Neuronal stem cell (in vitro differentiated cells): ENCODE results near the gene GPC5.

Source experiments
- DNase-seq: peaks from one replicate; pipeline ENCODE4 v3.0.0-alpha.2; 2013; ENCODE audit warnings: low spot score
- H2AFZ ChIP-seq: one replicate; pipeline ENCODE4 v1.6.1; 2013; ENCODE audit warnings: mild to moderate bottlenecking, low read length, inconsistent platforms
- H2AK5ac ChIP-seq: 2 replicates; pipeline ENCODE4 v1.6.1; 2013; ENCODE audit warnings: low read depth, mild to moderate bottlenecking, inconsistent platforms, low read length, moderate library complexity, mixed read lengths
- H2BK120ac ChIP-seq: 2 replicates; pipeline ENCODE4 v1.6.1; 2013; ENCODE audit warnings: low read depth, mild to moderate bottlenecking, inconsistent platforms, low read length, moderate library complexity, mixed read lengths
- H2BK12ac ChIP-seq: one replicate; pipeline ENCODE4 v1.6.1; 2013; ENCODE audit warnings: low read length, inconsistent platforms
- H2BK15ac ChIP-seq: 2 replicates; pipeline ENCODE4 v1.6.1; 2013; ENCODE audit warnings: mild to moderate bottlenecking, low read length, inconsistent platforms, mixed read lengths
- H2BK5ac ChIP-seq: one replicate; pipeline ENCODE4 v1.6.1; 2013; ENCODE audit warnings: inconsistent platforms, mild to moderate bottlenecking, low read length, moderate library complexity
- H3K14ac ChIP-seq: one replicate; pipeline ENCODE4 v1.6.1; 2013; ENCODE audit warnings: low read length, inconsistent platforms
- H3K18ac ChIP-seq: 2 replicates; pipeline ENCODE4 v1.6.1; 2013; ENCODE audit warnings: low read length, inconsistent platforms
- H3K23ac ChIP-seq: 2 replicates; pipeline ENCODE4 v1.6.1; 2013; ENCODE audit warnings: low read depth, mild to moderate bottlenecking, mixed read lengths, low read length, inconsistent platforms; ENCODE audit not compliant: poor library complexity
- H3K27ac ChIP-seq: replicated peaks from 3 replicates; pipeline ENCODE4 v1.5.1; 2013; ENCODE audit warnings: low read length, inconsistent platforms
- H3K27me3 ChIP-seq, 3 experiments: 2 replicates each; pipeline ENCODE4 v1.6.1; 2013; ENCODE audit warnings: low read length in 3 of 3, mild to moderate bottlenecking in 2 of 3, inconsistent platforms in 1 of 3, low read depth in 1 of 3, mixed read lengths in 1 of 3, moderate library complexity in 1 of 3; ENCODE audit not compliant: control insufficient read depth in 3 of 3, insufficient read depth in 3 of 3
- H3K36me3 ChIP-seq, 2 donors: replicated peaks in 1 of 2; 2 replicates each; pipeline ENCODE4 v1.6.1; 2013; ENCODE audit warnings: low read length in 2 of 2; ENCODE audit not compliant: control insufficient read depth in 2 of 2, insufficient read depth in 2 of 2
- H3K4ac ChIP-seq: 2 replicates; pipeline ENCODE4 v1.6.1; 2013; ENCODE audit warnings: inconsistent platforms, mild to moderate bottlenecking, low read length, moderate library complexity
- H3K4me1 ChIP-seq, 2 donors: 1 replicate in 1 of 2; 2 replicates in 1 of 2; pipeline ENCODE4 v1.6.1; 2013; ENCODE audit warnings: low read length in 2 of 2, low read depth in 1 of 2; ENCODE audit not compliant: control insufficient read depth in 2 of 2, insufficient read depth in 1 of 2
- H3K4me2 ChIP-seq: one replicate; pipeline ENCODE4 v1.6.1; 2013; ENCODE audit warnings: mild to moderate bottlenecking, low read length, inconsistent platforms; ENCODE audit not compliant: insufficient read depth, poor library complexity, severe bottlenecking
- H3K4me3 ChIP-seq, 2 donors: 2 replicates each; pipeline ENCODE4 v1.5.1; 2013; ENCODE audit warnings: low read length in 2 of 2, mild to moderate bottlenecking in 2 of 2, inconsistent platforms in 1 of 2, moderate library complexity in 1 of 2
- H3K79me1 ChIP-seq: one replicate; pipeline ENCODE4 v1.6.1; 2013; ENCODE audit warnings: low read depth, mild to moderate bottlenecking, inconsistent platforms, low read length, moderate library complexity
- H3K9ac ChIP-seq: one replicate; pipeline ENCODE4 v1.6.1; 2013; ENCODE audit warnings: mild to moderate bottlenecking, low read depth, low read length, inconsistent platforms; ENCODE audit not compliant: poor library complexity
- H3K9me3 ChIP-seq, 2 donors: replicated peaks in 1 of 2; 2 replicates each; pipeline versions ENCODE3 to v1.6.1; 2013; ENCODE audit warnings: low read length in 2 of 2, mild to moderate bottlenecking in 2 of 2, inconsistent platforms in 1 of 2, low read depth in 1 of 2, mixed read lengths in 1 of 2, moderate library complexity in 1 of 2; ENCODE audit not compliant: control insufficient read depth in 2 of 2, insufficient read depth in 1 of 2
- H4K8ac ChIP-seq: one replicate; pipeline ENCODE4 v1.6.1; 2013; ENCODE audit warnings: low read depth, mild to moderate bottlenecking, inconsistent platforms, low read length, moderate library complexity
- H4K91ac ChIP-seq: one replicate; pipeline ENCODE4 v1.6.1; 2013; ENCODE audit warnings: low read length, low read depth, mild to moderate bottlenecking, inconsistent platforms; ENCODE audit not compliant: poor library complexity
- WGBS, 2 donors: extraction: QIAGEN DNeasy Blood & Tissue Kit; methylation state at CpG; one replicate each; pipeline ENCODE4 v1.1.7; 2013; ENCODE audit warnings: missing lambda C conversion rate in 2 of 2, mixed read lengths in 1 of 2; ENCODE audit not compliant: insufficient read length in 2 of 2, insufficient replicate concordance in 1 of 2; ENCODE audit errors: extremely low coverage in 2 of 2; 5-methylcytosine and 5-hydroxymethylcytosine counted together

Gene GPC5

DNA sequence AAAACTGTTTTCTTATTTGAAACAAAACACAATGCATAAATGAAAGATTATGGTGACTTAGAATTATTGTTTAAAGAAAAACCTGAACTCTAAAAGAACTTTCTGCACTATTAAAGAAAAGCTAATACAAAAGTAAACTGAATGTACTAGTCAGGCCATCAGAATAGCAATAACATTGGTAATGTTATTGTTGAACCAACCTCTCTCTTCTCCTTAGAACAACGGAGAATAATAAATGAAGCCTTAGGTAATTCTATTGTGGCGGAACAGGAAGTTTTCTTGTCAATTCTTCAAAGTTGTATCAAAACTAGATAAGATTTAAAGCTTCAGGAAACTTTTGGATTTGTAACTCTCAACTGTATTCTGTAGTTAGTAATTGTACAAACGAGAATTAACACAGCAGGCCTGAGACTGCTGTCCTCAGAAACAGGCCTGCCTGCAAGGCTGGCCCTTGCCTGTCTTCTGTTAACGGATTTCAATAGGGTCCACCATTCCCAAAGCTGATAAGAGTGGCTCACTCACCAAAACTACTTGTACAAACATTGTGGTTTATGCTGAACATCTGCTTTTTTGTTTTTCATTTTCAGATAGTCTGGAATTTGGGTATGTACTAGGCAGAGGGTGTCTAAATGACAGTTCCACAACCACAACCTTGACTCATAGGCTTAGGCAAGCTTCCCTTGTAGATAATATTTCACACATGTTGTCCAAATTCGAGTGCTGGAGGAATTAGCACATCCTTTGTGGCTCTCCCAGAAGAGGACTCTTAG, 825.8 kb downstream of the GPC5 start:
- no peak overlapping the region for H3K27ac ChIP-seq
- no peaks in the 10 kb centered on the region for H3K9me3 ChIP-seq
- H2BK12ac ChIP-seq, result no peak overlapping the region
- peaks cover 0 to 2% of the 10 kb centered on the region in 2 donors for H3K4me1 ChIP-seq
- no peaks in the 10 kb centered on the region for H3K36me3 ChIP-seq
- H2AFZ ChIP-seq, result peak overlapping the region; percentile 33
- no peaks in the 10 kb centered on the region for H3K79me1 ChIP-seq
- no peak overlapping the region for H4K91ac ChIP-seq
- no peak overlapping the region for H2BK5ac ChIP-seq
- no peak overlapping the region for H3K4me3 ChIP-seq
- no peak overlapping the region for H2BK15ac ChIP-seq
- H3K4me2 ChIP-seq, result no peak overlapping the region
- H2BK120ac ChIP-seq, result no peak overlapping the region
- no peak overlapping the region for H4K8ac ChIP-seq
- no peak overlapping the region for H2AK5ac ChIP-seq
- no peak overlapping the region for H3K9ac ChIP-seq
- no peak overlapping the region for H3K4ac ChIP-seq
- no peak overlapping the region for H3K14ac ChIP-seq
- H3K23ac ChIP-seq, result no peak overlapping the region
- H3K18ac ChIP-seq, result no peak overlapping the region
- no peak for DNase-seq
- no peaks in the 10 kb centered on the region for H3K27me3 ChIP-seq
- WGBS, 2 donors, result no CpG with 5 or more reads among the region's 5 CpGs

DNA sequence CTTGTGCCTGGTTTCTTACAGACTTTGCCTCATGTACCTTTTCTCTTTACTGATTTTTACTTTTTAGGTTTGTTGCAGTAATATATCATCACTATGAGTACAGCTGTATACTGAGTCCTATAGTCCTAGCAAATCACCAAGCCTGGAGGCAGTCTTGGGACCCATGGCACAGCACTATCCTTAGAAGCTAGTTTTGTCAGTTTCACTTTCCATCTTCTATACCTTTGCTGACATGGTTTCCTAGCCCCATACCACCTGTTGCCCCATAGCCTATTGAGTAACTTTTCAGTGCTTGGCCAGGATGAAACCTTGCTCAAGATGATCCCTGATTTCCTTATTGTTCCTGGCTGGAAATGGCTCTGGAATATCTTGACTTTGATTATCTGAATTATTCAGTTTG, 826.4 kb downstream of the GPC5 start:
- Histone ChIP-seq H3K23ac (no peak overlapping the region), H2AK5ac (no peak overlapping the region), H2BK12ac (no peak overlapping the region), H2BK5ac (no peak overlapping the region), H3K4me2 (no peak overlapping the region), H2AFZ (no peak overlapping the region), H3K4me1 (peaks cover 0 to 2% of the 10 kb centered on the region in 2 donors), H3K79me1 (no peaks in the 10 kb centered on the region), H3K4me3 (no peak overlapping the region), H3K18ac (no peak overlapping the region), H2BK120ac (no peak overlapping the region), H3K27ac (no peak overlapping the region), H3K9me3 (no peaks in the 10 kb centered on the region), H2BK15ac (no peak overlapping the region), H3K36me3 (no peaks in the 10 kb centered on the region), H4K8ac (no peak overlapping the region), H4K91ac (no peak overlapping the region), H3K9ac (no peak overlapping the region), H3K4ac (no peak overlapping the region), H3K14ac (no peak overlapping the region), H3K27me3 (no peaks in the 10 kb centered on the region)
- no peak for DNase-seq

- H3K4ac ChIP-seq, result no peak overlapping the region
- H2BK12ac ChIP-seq, result no peak overlapping the region
- H2BK120ac ChIP-seq, result no peak overlapping the region
- H3K27me3 ChIP-seq, result no peaks in the 10 kb centered on the region
- H3K4me1 ChIP-seq, result peaks cover 0 to 2% of the 10 kb centered on the region in 2 donors
- H3K9ac ChIP-seq, result no peak overlapping the region
- H4K91ac ChIP-seq, result no peak overlapping the region
- no peak overlapping the region for H2BK5ac ChIP-seq
- H3K14ac ChIP-seq, result no peak overlapping the region
- WGBS, 2 donors, result no CpG with 5 or more reads among the region's 2 CpGs
- no peak overlapping the region for H2AK5ac ChIP-seq
- H3K4me3 ChIP-seq, result no peak overlapping the region
- DNase-seq, result no peak
- no peak overlapping the region for H3K27ac ChIP-seq
- no peaks in the 10 kb centered on the region for H3K79me1 ChIP-seq
- no peaks in the 10 kb centered on the region for H3K36me3 ChIP-seq
- H2AFZ ChIP-seq, result no peak overlapping the region
- no peak overlapping the region for H3K23ac ChIP-seq
- no peak overlapping the region for H2BK15ac ChIP-seq
- H3K9me3 ChIP-seq, result no peaks in the 10 kb centered on the region
- H3K18ac ChIP-seq, result no peak overlapping the region
- no peak overlapping the region for H4K8ac ChIP-seq
- H3K4me2 ChIP-seq, result no peak overlapping the region
Measured at GRCh38 chr13:92225861-92226260, 827.4 kb downstream of the GPC5 start.

DNA sequence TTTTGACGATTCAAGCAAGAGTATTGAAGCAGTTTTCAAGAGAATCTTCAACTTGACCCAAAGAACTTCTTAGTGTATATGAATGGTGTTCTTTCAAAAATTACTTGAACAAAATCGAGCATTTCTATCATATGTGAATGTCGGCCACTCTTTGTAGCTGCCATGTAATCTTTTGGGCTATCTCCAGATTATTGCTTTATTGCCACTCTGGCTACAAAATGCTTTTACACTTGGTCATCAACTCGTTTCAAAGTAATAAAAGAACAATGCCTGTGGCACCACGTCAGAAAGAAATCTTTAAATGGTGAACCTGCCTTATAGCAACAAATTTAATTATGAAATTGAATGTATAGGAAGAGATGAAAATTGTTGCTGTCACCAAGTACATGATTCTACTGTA, 834.5 kb downstream of the GPC5 start:
- H2BK12ac ChIP-seq, result no peak overlapping the region
- no peak for DNase-seq
- H3K36me3 ChIP-seq, result no peaks in the 10 kb centered on the region
- H3K4me2 ChIP-seq, result no peak overlapping the region
- H3K4me1 ChIP-seq, result no peaks in the 10 kb centered on the region
- H2BK15ac ChIP-seq, result no peak overlapping the region
- H3K9ac ChIP-seq, result no peak overlapping the region
- WGBS, 2 donors, result no CpG with 5 or more reads among the region's 5 CpGs
- no peak overlapping the region for H3K23ac ChIP-seq
- H3K4me3 ChIP-seq, result no peak overlapping the region
- H3K79me1 ChIP-seq, result no peaks in the 10 kb centered on the region
- H2AK5ac ChIP-seq, result no peak overlapping the region
- H3K27me3 ChIP-seq, result no peaks in the 10 kb centered on the region
- H3K18ac ChIP-seq, result no peak overlapping the region
- H4K91ac ChIP-seq, result no peak overlapping the region
- no peak overlapping the region for H3K14ac ChIP-seq
- no peak overlapping the region for H4K8ac ChIP-seq
- H2BK5ac ChIP-seq, result no peak overlapping the region
- no peak overlapping the region for H3K4ac ChIP-seq
- H3K27ac ChIP-seq, result no peak overlapping the region
- H2AFZ ChIP-seq, result no peak overlapping the region
- H2BK120ac ChIP-seq, result no peak overlapping the region
- no peaks in the 10 kb centered on the region for H3K9me3 ChIP-seq
